ENCODE data around the gene RNF26. TPM values are rescaled to one million over a fixed set of nuclear protein-coding genes. Genes with fewer than 3 reads are reported as not detected.

RNF26 gene
- total and polyA plus RNA-seq, 2 of the 13 experiments (the other 11 are each of a cell fraction or from before 2014, with no cell fraction given) = 11.9 to 26.3 TPM

GRCh38 chr11:119335655-119336543 lies 1.6 kb downstream of the RNF26 start (continued):
- no peak for TF ChIP-seq TRIM22 (IDR thresholded peaks at IDR 0.05)
- TF ChIP-seq PAF1 (CRISPR knock-in tag; IDR thresholded peaks at IDR 0.05) = no peak
- no peak for TF ChIP-seq ARHGAP35 (CRISPR knock-in tag; IDR thresholded peaks at IDR 0.05; ENCODE audit: borderline replicate concordance)
- no peak for TF ChIP-seq GMEB2 (CRISPR knock-in tag; IDR thresholded peaks at IDR 0.05; ENCODE audit: low read depth)
- peak; percentile 34 for TF ChIP-seq AGO2 (optimal IDR thresholded peaks at IDR 0.05; ENCODE audit: low read depth, low read length)
- TF ChIP-seq YEATS4 (CRISPR knock-in tag; IDR thresholded peaks at IDR 0.05; ENCODE audit: borderline replicate concordance) = no peak
- no peak for TF ChIP-seq IRF2 (CRISPR knock-in tag; IDR thresholded peaks at IDR 0.05)
- TF ChIP-seq ZNF10 (CRISPR knock-in tag; IDR thresholded peaks at IDR 0.05; ENCODE audit: borderline replicate concordance, low read depth) = no peak
- TF ChIP-seq RBFOX2 (IDR thresholded peaks at IDR 0.05; ENCODE audit: low read depth, low read length) = peak; percentile 15; the same call in 1 of the 2 replicates
- no peak for TF ChIP-seq ZNF383 (CRISPR knock-in tag; IDR thresholded peaks at IDR 0.05; ENCODE audit: borderline replicate concordance)
- TF ChIP-seq CCDC6 (CRISPR knock-in tag; IDR thresholded peaks at IDR 0.05) = no peak
- TF ChIP-seq EP300 (IDR thresholded peaks at IDR 0.05; ENCODE audit: low read depth in 2 of 2, low read length in 2 of 2) = no peak
- no peak for TF ChIP-seq EP300 (CRISPR knock-in tag; IDR thresholded peaks at IDR 0.05; ENCODE audit: borderline replicate concordance)
- TF ChIP-seq EZH2 (conservative IDR thresholded peaks at IDR 0.05; ENCODE audit: low read depth, low read length) = no peak
